H9 (cell line): ENCODE results near the gene TIPIN. TPM values are rescaled to one million over a fixed set of nuclear protein-coding genes. Genes with fewer than 3 reads are reported as not detected.

Experiments
- DNase-seq: peaks from one replicate; pipeline ENCODE4 v3.0.0-alpha.2; 2017
- H2AFZ ChIP-seq: one replicate; pipeline ENCODE4 v1.6.1; 2013; ENCODE audit warnings: mild to moderate bottlenecking, low read length, control low read depth, moderate library complexity
- H2AK5ac ChIP-seq: 2 replicates; pipeline ENCODE4 v1.6.1; 2013; ENCODE audit warnings: low read length, control low read depth, mixed read lengths; ENCODE audit not compliant: insufficient read length
- H2BK120ac ChIP-seq: one replicate; pipeline ENCODE4 v1.6.1; 2013; ENCODE audit warnings: low read depth, mild to moderate bottlenecking, low read length, control low read depth, inconsistent platforms; ENCODE audit not compliant: poor library complexity, severe bottlenecking
- H2BK12ac ChIP-seq: 2 replicates; pipeline ENCODE4 v1.6.1; 2013; ENCODE audit warnings: low read length, control low read depth, mixed read lengths, low read depth; ENCODE audit not compliant: insufficient read length
- H2BK15ac ChIP-seq: 2 replicates; pipeline ENCODE4 v1.6.1; 2013; ENCODE audit warnings: low read depth, low read length, control low read depth
- H2BK20ac ChIP-seq: one replicate; pipeline ENCODE4 v1.6.1; 2013; ENCODE audit warnings: low read depth, mild to moderate bottlenecking, low read length, control low read depth, inconsistent platforms; ENCODE audit not compliant: poor library complexity, severe bottlenecking
- H2BK5ac ChIP-seq: 2 replicates; pipeline ENCODE4 v1.6.1; 2013; ENCODE audit warnings: low read length, control low read depth, mixed read lengths; ENCODE audit not compliant: insufficient read length
- H3K14ac ChIP-seq: 2 replicates; pipeline ENCODE4 v1.6.1; 2013; ENCODE audit warnings: low read length, control low read depth; ENCODE audit not compliant: insufficient read depth
- H3K18ac ChIP-seq: 2 replicates; pipeline ENCODE4 v1.6.1; 2013; ENCODE audit warnings: low read depth, mild to moderate bottlenecking, mixed read lengths, low read length, control low read depth; ENCODE audit not compliant: insufficient read length
- H3K23ac ChIP-seq: 2 replicates; pipeline ENCODE4 v1.6.1; 2013; ENCODE audit warnings: low read length, control low read depth, mixed read lengths, low read depth; ENCODE audit not compliant: insufficient read length
- H3K23me2 ChIP-seq: 2 replicates; pipeline ENCODE4 v1.6.1; 2013; ENCODE audit warnings: low read depth, mild to moderate bottlenecking, mixed read lengths, low read length, control low read depth; ENCODE audit not compliant: insufficient read length, poor library complexity, severe bottlenecking
- H3K27ac ChIP-seq: 2 replicates; pipeline ENCODE4 v1.5.1; 2013; ENCODE audit warnings: low read length, control low read depth, mixed read lengths, low read depth; ENCODE audit not compliant: insufficient read length
- H3K27me3 ChIP-seq: 2 replicates; pipeline ENCODE4 v1.6.1; 2013; ENCODE audit warnings: low read length, control low read depth, inconsistent platforms; ENCODE audit not compliant: insufficient read depth
- H3K4ac ChIP-seq: 2 replicates; pipeline ENCODE4 v1.6.1; 2013; ENCODE audit warnings: low read depth, mild to moderate bottlenecking, control low read depth, inconsistent platforms, low read length, moderate library complexity
- H3K4me1 ChIP-seq: 2 replicates; pipeline ENCODE4 v1.6.1; 2013; ENCODE audit warnings: low read length, control low read depth, inconsistent platforms; ENCODE audit not compliant: insufficient read depth
- H3K4me2 ChIP-seq: 2 replicates; pipeline ENCODE4 v1.6.1; 2013; ENCODE audit warnings: low read length, control low read depth, mixed read lengths; ENCODE audit not compliant: insufficient read length, insufficient read depth
- H3K56ac ChIP-seq: 2 replicates; pipeline ENCODE4 v1.6.1; 2013; ENCODE audit warnings: low read depth, mild to moderate bottlenecking, mixed read lengths, low read length, control low read depth; ENCODE audit not compliant: insufficient read length
- H3K79me1 ChIP-seq: 2 replicates; pipeline ENCODE4 v1.6.1; 2013; ENCODE audit warnings: low read depth, mild to moderate bottlenecking, moderate library complexity, low read length, control low read depth, inconsistent platforms; ENCODE audit not compliant: insufficient read depth, poor library complexity, severe bottlenecking
- H3K79me2 ChIP-seq: 2 replicates; pipeline ENCODE4 v1.6.1; 2013; ENCODE audit warnings: low read length, control low read depth, inconsistent platforms; ENCODE audit not compliant: insufficient read depth
- H3K9ac ChIP-seq: 2 replicates; pipeline ENCODE4 v1.6.1; 2013; ENCODE audit warnings: low read length, control low read depth, mixed read lengths; ENCODE audit not compliant: insufficient read length; ENCODE audit errors: extremely low read depth
- H3K9me3 ChIP-seq: one replicate; pipeline ENCODE4 v1.6.1; 2013; ENCODE audit warnings: low read depth, low read length, inconsistent platforms; ENCODE audit not compliant: control insufficient read depth
- H3T11ph ChIP-seq: one replicate; pipeline ENCODE4 v1.6.1; 2013; ENCODE audit warnings: mild to moderate bottlenecking, low read length, control low read depth, inconsistent platforms
- H4K20me1 ChIP-seq: one replicate; pipeline ENCODE4 v1.6.1; 2013; ENCODE audit not compliant: control insufficient read depth, insufficient read length, insufficient read depth
- H4K5ac ChIP-seq: 2 replicates; pipeline ENCODE4 v1.6.1; 2013; ENCODE audit warnings: low read depth, mild to moderate bottlenecking, mixed read lengths, low read length, control low read depth; ENCODE audit not compliant: insufficient read length
- H4K8ac ChIP-seq: replicated peaks from 2 replicates; pipeline ENCODE4 v1.6.1; 2013; ENCODE audit warnings: low read length, control low read depth, mixed read lengths, low read depth; ENCODE audit not compliant: insufficient read length
- H4K91ac ChIP-seq: 2 replicates; pipeline ENCODE4 v1.6.1; 2013; ENCODE audit warnings: low read depth, mild to moderate bottlenecking, moderate library complexity, mixed read lengths, low read length, control low read depth; ENCODE audit not compliant: insufficient read length
- H3K27ac Mint-ChIP-seq, 3 experiments: 2 replicates in 2 of 3; 3 replicates in 1 of 3; pipeline ENCODE4 v1.8.0; 2020 to 2021; ENCODE audit warnings: mixed read lengths in 3 of 3, mild to moderate bottlenecking in 1 of 3, moderate library complexity in 1 of 3
- H3K27me3 Mint-ChIP-seq: 2 replicates; pipeline ENCODE4 v1.8.0; 2021; ENCODE audit warnings: low read depth, mild to moderate bottlenecking, moderate library complexity, mixed read lengths
- H3K36me3 Mint-ChIP-seq, 3 experiments: 2 replicates in 2 of 3; 3 replicates in 1 of 3; pipeline ENCODE4 v1.8.0; 2020 to 2021; ENCODE audit warnings: low read depth in 3 of 3, mixed read lengths in 3 of 3; ENCODE audit not compliant: insufficient read depth in 1 of 3
- H3K4me1 Mint-ChIP-seq, 2 experiments: 2 replicates each; pipeline ENCODE4 v1.8.0; 2020; ENCODE audit warnings: mixed read lengths in 2 of 2
- H3K4me3 Mint-ChIP-seq, 2 experiments: 2 replicates in 1 of 2; 3 replicates in 1 of 2; pipeline ENCODE4 v1.8.0; 2020 to 2021; ENCODE audit warnings: mild to moderate bottlenecking in 2 of 2, mixed read lengths in 2 of 2, moderate library complexity in 1 of 2
- H3K9me3 Mint-ChIP-seq, 2 experiments: 2 replicates in 1 of 2; 3 replicates in 1 of 2; pipeline ENCODE4 v1.8.0; 2020; ENCODE audit warnings: mild to moderate bottlenecking in 2 of 2, mixed read lengths in 2 of 2, moderate library complexity in 1 of 2
- WGBS: extraction: QIAGEN DNeasy Blood & Tissue Kit; methylation state at CpG from one replicate; pipeline ENCODE4 v1.1.7; 2013; ENCODE audit warnings: missing lambda C conversion rate, low lambda C conversion rate, mixed read lengths; ENCODE audit not compliant: insufficient read length; ENCODE audit errors: extremely low coverage; 5-methylcytosine and 5-hydroxymethylcytosine counted together
- total RNA-seq: library from RNA; stranded (reverse); gene quantifications from 2 replicates; pipeline ENCODE4 v1.2.1, GENCODE V29; 2021
- TF ChIP-seq, protein P1 (sequence below): fragments of 200-600 bp; sonication (generic); conservative IDR thresholded peaks from 3 replicates; pipeline ENCODE4 v1.8.0; 2021; ENCODE audit warnings: antibody characterized with exemption, mild to moderate bottlenecking

TIPIN gene
- total RNA-seq, 1 experiment from 2014 or later: 26.9 TPM

DNA sequence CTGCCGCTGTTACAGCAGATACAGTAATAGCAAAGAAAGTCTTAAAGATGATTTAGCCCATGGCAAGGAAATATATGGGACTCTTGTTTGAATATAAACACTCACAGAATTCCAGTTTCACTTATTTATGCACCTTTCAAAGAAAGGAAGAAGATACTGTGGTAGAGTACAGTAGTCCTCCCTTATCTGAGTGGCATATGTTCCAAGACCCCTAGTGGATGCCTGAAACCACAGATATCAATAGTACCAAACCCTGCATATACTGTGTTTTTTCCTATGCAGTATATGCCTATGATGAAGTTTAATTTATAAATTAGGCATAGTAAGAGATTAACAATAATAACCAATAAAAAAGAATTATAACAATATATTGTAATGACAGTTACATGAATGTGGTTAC lies 38.4 kb upstream of the TIPIN start:
- H3K27ac ChIP-seq: no peak overlapping the region
- H4K91ac ChIP-seq: no peak overlapping the region
- H3T11ph ChIP-seq: no peak overlapping the region
- no peaks in the 10 kb centered on the region for H3K23me2 ChIP-seq
- no peak overlapping the region for H2AFZ ChIP-seq
- H3K27me3 ChIP-seq: no peaks in the 10 kb centered on the region
- H2BK5ac ChIP-seq: no peak overlapping the region
- no peak overlapping the region for H4K5ac ChIP-seq
- H3K79me2 ChIP-seq: peaks cover 41% of the 10 kb centered on the region
- H3K4me1 Mint-ChIP-seq: peaks cover 10 to 11% of the 10 kb centered on the region in 2 experiments; a peak in 3 of 4 replicates
- H2AK5ac ChIP-seq: no peak overlapping the region
- H3K27me3 Mint-ChIP-seq: no peaks in the 10 kb centered on the region
- no peak overlapping the region for H3K4ac ChIP-seq
- no peaks in the 10 kb centered on the region for H3K4me1 ChIP-seq
- no peak for DNase-seq
- no peak overlapping the region for H3K4me3 Mint-ChIP-seq
- no peaks in the 10 kb centered on the region for H3K9me3 ChIP-seq
- H2BK120ac ChIP-seq: no peak overlapping the region
- H3K18ac ChIP-seq: no peak overlapping the region
- H3K36me3 Mint-ChIP-seq: peaks cover 20 to 30% (median 27%) of the 10 kb centered on the region in 3 experiments
- H3K14ac ChIP-seq: no peak overlapping the region
- no peak overlapping the region for H3K56ac ChIP-seq
- TF ChIP-seq, protein P1, sequence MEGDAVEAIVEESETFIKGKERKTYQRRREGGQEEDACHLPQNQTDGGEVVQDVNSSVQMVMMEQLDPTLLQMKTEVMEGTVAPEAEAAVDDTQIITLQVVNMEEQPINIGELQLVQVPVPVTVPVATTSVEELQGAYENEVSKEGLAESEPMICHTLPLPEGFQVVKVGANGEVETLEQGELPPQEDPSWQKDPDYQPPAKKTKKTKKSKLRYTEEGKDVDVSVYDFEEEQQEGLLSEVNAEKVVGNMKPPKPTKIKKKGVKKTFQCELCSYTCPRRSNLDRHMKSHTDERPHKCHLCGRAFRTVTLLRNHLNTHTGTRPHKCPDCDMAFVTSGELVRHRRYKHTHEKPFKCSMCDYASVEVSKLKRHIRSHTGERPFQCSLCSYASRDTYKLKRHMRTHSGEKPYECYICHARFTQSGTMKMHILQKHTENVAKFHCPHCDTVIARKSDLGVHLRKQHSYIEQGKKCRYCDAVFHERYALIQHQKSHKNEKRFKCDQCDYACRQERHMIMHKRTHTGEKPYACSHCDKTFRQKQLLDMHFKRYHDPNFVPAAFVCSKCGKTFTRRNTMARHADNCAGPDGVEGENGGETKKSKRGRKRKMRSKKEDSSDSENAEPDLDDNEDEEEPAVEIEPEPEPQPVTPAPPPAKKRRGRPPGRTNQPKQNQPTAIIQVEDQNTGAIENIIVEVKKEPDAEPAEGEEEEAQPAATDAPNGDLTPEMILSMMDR: peak; percentile 23; the same call in 1 of the 3 replicates
- no peak overlapping the region for H3K27ac Mint-ChIP-seq
- no peak overlapping the region for H2BK20ac ChIP-seq
- no peaks in the 10 kb centered on the region for H4K20me1 ChIP-seq
- H3K4me2 ChIP-seq: no peak overlapping the region
- H3K9me3 Mint-ChIP-seq: no peaks in the 10 kb centered on the region; a peak in 1 of 5 replicates
- H3K23ac ChIP-seq: no peak overlapping the region
- H2BK15ac ChIP-seq: no peak overlapping the region
- no peak overlapping the region for H4K8ac ChIP-seq
- no peak overlapping the region for H3K9ac ChIP-seq
- WGBS: no CpG with 5 or more reads among the region's 1 CpG
- no peak overlapping the region for H2BK12ac ChIP-seq
- H3K79me1 ChIP-seq: peaks cover 8% of the 10 kb centered on the region
